NB4 (cell line): ENCODE results near the gene RAB24.

Source experiments
- DNase-seq: peaks from one replicate; pipeline ENCODE4 v3.0.0; 2010; ENCODE audit warnings: low read depth
- H3K4me3 ChIP-seq: one replicate; pipeline ENCODE4 v1.5.1; 2011; ENCODE audit warnings: mild to moderate bottlenecking, low read depth, low read length, moderate library complexity
- MYC ChIP-seq: IDR thresholded peaks from 2 replicates; pipeline ENCODE4 v1.6.1; 2011; ENCODE audit warnings: low read depth, low read length
- POLR2A ChIP-seq: IDR thresholded peaks from 2 replicates; pipeline ENCODE4 v1.6.1; 2011; ENCODE audit warnings: mild to moderate bottlenecking; ENCODE audit not compliant: insufficient read length; ENCODE audit errors: extremely low read depth
- TF ChIP-seq, protein P1 (sequence below): IDR thresholded peaks from 2 replicates; pipeline ENCODE4 v1.6.1; 2011; ENCODE audit warnings: low read depth, low read length
- TF ChIP-seq, protein P2 (sequence below): IDR thresholded peaks from one replicate; pipeline ENCODE4 v1.5.1; 2012; ENCODE audit warnings: low read depth, low read length

Gene RAB24

DNA sequence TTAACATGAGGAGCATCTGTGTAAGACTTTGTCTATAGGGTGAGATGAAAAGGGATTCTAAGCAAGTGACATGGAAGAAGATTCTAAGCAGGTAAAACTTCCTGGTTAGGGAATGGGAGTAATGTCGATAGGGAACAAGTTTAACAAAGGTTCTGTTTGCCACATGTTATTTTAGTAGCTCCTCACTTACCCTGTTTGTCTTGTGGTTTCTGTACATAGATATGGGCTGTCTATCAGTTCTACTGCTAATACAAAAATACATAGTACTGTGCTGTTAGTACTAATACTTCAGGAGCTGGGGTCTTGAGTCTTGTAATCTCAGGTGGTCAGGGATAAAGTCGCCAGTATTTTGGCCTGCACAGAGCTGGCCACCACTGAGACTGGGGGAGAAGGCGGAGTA is 32.9 kb downstream of the RAB24 start:
- H3K4me3 ChIP-seq: no peak overlapping the region
- DNase-seq: no peak
- no peak for TF ChIP-seq POLR2A
- TF ChIP-seq MYC: no peak
- TF ChIP-seq, protein P1, sequence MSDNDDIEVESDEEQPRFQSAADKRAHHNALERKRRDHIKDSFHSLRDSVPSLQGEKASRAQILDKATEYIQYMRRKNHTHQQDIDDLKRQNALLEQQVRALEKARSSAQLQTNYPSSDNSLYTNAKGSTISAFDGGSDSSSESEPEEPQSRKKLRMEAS: no peak
- TF ChIP-seq, protein P2, sequence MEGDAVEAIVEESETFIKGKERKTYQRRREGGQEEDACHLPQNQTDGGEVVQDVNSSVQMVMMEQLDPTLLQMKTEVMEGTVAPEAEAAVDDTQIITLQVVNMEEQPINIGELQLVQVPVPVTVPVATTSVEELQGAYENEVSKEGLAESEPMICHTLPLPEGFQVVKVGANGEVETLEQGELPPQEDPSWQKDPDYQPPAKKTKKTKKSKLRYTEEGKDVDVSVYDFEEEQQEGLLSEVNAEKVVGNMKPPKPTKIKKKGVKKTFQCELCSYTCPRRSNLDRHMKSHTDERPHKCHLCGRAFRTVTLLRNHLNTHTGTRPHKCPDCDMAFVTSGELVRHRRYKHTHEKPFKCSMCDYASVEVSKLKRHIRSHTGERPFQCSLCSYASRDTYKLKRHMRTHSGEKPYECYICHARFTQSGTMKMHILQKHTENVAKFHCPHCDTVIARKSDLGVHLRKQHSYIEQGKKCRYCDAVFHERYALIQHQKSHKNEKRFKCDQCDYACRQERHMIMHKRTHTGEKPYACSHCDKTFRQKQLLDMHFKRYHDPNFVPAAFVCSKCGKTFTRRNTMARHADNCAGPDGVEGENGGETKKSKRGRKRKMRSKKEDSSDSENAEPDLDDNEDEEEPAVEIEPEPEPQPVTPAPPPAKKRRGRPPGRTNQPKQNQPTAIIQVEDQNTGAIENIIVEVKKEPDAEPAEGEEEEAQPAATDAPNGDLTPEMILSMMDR: no peak

DNA sequence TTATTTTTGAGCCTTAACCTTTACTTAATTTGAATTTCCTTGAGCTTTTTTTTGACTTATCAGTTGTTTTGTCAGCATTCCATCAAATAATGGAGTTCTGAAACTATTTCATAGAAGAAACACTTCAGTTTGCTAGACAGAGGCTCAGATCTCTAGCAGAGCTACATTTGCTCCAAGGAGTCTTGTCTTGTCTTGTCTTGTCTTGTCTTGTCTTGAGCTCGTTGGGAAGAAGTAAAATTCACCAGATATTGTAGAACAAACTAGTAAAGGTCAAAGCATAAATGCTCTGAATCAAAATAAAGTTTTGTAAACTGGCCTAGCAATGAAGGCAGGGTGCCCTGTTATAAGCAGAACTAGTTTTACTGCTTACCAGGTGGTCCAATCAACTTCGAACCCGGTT is 33.5 kb downstream of the RAB24 start:
- no peak overlapping the region for H3K4me3 ChIP-seq
- TF ChIP-seq POLR2A (no peak), MYC (no peak)
- TF ChIP-seq, protein P1: no peak
- no peak for DNase-seq

DNA sequence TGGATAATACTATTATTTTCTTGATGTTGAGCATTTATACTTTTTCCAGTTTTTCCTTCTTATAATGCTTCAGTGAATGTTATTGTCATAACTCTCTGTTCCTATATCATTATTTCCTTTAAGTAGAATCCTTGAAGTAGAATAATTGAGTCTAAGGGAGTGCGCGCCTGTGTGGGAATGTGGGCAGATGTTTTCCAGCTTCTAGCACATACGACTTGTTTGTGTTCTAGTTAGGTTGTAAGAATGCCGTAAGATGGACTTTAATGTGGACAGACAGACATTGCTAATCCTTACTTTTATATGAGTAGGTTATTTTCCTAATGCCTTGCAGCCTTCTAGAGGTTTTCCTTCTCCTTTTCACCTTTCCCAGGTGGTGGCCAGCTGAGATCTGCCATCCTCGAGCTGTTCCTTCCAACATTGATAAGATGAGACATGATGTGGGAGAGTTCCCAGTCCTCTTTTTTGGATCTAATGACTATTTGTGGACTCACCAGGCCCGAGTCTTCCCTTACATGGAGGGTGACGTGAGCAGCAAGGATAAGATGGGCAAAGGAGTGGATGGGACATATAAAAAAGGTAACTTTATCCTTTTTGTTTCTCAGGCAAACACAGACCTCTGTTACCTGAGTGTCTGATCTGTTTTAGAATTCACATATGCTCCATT is 34.2 kb downstream of the RAB24 start:
- TF ChIP-seq, protein P1: no peak
- no peak for TF ChIP-seq POLR2A
- TF ChIP-seq, protein P2: no peak
- no peak for TF ChIP-seq MYC
- no peak overlapping the region for H3K4me3 ChIP-seq
- no peak for DNase-seq

DNA sequence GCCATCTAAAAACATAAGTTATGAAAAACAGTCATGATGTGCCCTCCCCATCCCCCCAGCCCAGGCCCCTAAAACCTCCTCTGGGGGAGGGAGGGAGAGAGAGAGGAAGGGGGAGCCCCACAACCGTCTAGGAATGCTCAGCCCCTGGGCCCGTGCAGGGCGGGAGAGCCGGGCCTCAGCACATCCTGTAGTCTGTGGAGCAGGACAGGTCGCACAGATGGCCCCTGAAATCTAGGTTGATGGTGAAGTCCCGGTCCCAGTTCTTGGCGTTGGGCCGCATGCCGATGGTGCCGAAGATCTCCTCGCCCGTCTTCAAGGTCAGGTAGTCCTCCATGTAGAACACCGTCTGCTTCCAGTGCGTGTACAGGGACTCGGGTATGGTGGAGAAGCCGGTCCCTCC is 38.1 kb downstream of the RAB24 start:
- H3K4me3 ChIP-seq: no peak overlapping the region
- TF ChIP-seq POLR2A (no peak), MYC (no peak)
- TF ChIP-seq, protein P1: no peak
- TF ChIP-seq, protein P2: no peak
- DNase-seq: no peak

DNA sequence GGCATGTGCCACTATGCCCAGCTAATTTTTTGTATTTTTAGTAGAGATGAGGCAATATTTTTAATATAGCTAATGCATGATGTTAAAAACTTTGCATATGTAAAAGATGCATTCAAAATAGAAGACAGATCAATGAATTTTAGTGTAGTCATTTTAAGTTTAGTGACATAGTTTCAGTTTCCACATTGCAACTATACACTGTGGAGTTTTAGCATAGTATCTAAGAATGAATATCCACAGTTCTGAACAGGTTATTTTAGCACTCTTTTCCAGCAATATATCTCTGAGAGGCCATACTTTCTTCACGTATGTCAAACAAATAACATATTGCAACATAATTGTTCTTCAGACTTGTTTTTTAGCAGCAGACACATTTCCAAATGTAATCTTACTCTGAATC is 39.3 kb downstream of the RAB24 start:
- no peak for TF ChIP-seq MYC
- TF ChIP-seq, protein P2: no peak
- TF ChIP-seq POLR2A: no peak
- TF ChIP-seq, protein P1: no peak
- no peak for DNase-seq
- H3K4me3 ChIP-seq: no peak overlapping the region

DNA sequence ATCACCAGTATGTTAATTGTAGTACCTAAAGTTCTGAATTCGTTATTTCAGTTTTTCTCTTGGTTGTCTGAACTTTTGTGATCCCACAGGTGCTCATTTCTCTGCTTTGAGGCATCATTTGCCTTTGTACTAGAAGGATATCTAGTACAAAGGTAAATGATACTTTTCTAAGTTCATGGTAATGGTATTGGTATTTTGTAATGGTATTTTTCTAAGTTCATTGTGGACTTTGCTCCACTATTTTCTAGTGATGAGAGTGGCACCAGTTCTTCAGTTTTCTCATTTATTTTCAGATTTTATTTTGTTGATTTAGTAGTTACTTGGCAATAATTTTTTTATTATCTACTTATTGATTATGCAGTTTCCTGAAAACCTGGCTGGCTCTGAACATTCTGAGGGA is 42.0 kb downstream of the RAB24 start:
- TF ChIP-seq MYC (no peak), POLR2A (no peak)
- TF ChIP-seq, protein P1: no peak
- TF ChIP-seq, protein P2: no peak
- DNase-seq: no peak
- H3K4me3 ChIP-seq: no peak overlapping the region
